ENCODE results near the gene MAP2K5.

- TF ChIP-seq CTCF (IDR thresholded peaks at IDR 0.05) (no peak), POLR2A (IDR thresholded peaks at IDR 0.05) (no peak)
Measured at GRCh38 chr15:67506775-67507747, 35.4 kb upstream of the MAP2K5 start.

Data from right lobe of liver (tissue), 4 donors.